PC-3 (cell line): ENCODE measurements around the gene GPR146.

Experiments
- CTCF ChIP-seq: fragments of 300-600 bp; sonication (generic); conservative IDR thresholded peaks from 2 replicates; pipeline ENCODE4 v1.5.1; 2017; ENCODE audit warnings: antibody characterized with exemption, low read depth, mild to moderate bottlenecking, low read length
- EZH2 ChIP-seq: fragments of 300-600 bp; sonication (generic); IDR thresholded peaks from one replicate; pipeline ENCODE4 v1.6.1; 2017; ENCODE audit warnings: antibody characterized with exemption, mild to moderate bottlenecking, low read length; ENCODE audit not compliant: unreplicated experiment

- no peak for TF ChIP-seq CTCF
- no peak for TF ChIP-seq EZH2
These were observed 22.0 kb upstream of the GPR146 start for GRCh38 chr7:1022356-1022755.
